Measurements from ENCODE around the gene UGT2A1.

Gene UGT2A1

DNA sequence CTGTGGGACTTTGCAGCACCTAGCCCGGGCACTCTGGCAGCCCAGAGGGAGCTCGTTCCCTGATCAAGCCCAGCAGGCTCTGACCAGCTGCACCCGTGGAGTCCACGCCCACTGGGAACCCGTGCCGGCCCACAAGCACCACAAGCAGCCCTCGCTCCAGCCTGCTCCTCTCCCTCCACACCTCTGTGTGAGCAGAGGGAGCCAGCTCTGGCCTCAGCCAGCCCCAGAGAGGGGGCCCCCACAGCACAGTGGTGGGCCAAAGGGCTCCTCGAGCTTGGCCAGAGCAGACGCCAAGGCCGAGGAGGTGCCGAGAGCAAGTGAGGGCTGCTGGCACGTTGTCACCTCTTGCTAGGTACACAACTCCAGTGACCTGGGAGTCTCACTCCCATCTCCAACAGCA, 5.1 kb upstream of the UGT2A1 start:
- ChIA-PET CTCF (no interaction called here), POLR2A (no interaction called here)
- no peak for DNase-seq (ENCODE audit: extremely low spot score)
- TF ChIP-seq BHLHE40 (IDR thresholded peaks at IDR 0.05; ENCODE audit: borderline replicate concordance) (no peak), FOXK2 (IDR thresholded peaks at IDR 0.05) (no peak), L3MBTL2 (conservative IDR thresholded peaks at IDR 0.05) (no peak), HDGF (IDR thresholded peaks at IDR 0.05; ENCODE audit: borderline replicate concordance) (no peak), LEF1 (IDR thresholded peaks at IDR 0.05; ENCODE audit: borderline replicate concordance) (no peak), TARDBP (IDR thresholded peaks at IDR 0.05) (no peak), SUZ12 (IDR thresholded peaks at IDR 0.05) (no peak)

DNA sequence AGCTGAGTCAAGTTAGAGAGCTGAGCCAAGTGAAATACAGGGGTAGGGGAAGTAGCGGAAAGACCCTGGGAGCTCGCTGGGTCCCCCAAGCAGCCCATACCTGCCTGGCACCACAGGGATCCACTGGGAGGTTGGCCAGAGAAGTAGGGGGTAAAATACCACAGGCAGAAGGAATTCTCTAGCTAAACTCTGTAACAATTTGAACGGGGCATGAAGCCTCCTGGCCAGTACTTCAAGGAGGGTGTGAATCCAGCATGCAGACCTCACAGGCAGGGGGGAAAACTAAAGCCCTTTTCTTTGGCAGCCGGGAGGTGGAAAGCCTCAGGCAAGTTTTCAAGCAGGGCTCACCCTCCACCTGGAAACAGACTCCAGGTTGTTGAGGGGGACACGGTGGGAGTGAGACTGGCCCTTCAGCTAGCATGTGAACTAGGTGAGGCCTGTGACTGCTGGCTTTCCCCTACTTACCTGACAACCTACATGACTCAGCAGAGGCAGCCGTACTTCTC, 3.7 kb upstream of the UGT2A1 start:
- no peak for DNase-seq (ENCODE audit: extremely low spot score)
- no peak for TF ChIP-seq ELF4 (IDR thresholded peaks at IDR 0.05)
- no peak for TF ChIP-seq FOXK2 (IDR thresholded peaks at IDR 0.05)
- TF ChIP-seq BHLHE40 (IDR thresholded peaks at IDR 0.05; ENCODE audit: borderline replicate concordance), result no peak
- no peak for TF ChIP-seq CTBP1 (IDR thresholded peaks at IDR 0.05; ENCODE audit: borderline replicate concordance)
- TF ChIP-seq LEF1 (IDR thresholded peaks at IDR 0.05; ENCODE audit: borderline replicate concordance), result no peak
- TF ChIP-seq, protein P1, sequence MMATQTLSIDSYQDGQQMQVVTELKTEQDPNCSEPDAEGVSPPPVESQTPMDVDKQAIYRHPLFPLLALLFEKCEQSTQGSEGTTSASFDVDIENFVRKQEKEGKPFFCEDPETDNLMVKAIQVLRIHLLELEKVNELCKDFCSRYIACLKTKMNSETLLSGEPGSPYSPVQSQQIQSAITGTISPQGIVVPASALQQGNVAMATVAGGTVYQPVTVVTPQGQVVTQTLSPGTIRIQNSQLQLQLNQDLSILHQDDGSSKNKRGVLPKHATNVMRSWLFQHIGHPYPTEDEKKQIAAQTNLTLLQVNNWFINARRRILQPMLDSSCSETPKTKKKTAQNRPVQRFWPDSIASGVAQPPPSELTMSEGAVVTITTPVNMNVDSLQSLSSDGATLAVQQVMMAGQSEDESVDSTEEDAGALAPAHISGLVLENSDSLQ (IDR thresholded peaks at IDR 0.05), result no peak
- no peak for TF ChIP-seq HDGF (IDR thresholded peaks at IDR 0.05; ENCODE audit: borderline replicate concordance)
- no peak for TF ChIP-seq L3MBTL2 (conservative IDR thresholded peaks at IDR 0.05)
- no peak for TF ChIP-seq ZNF384 (IDR thresholded peaks at IDR 0.05)
- no peak for TF ChIP-seq ARNT (IDR thresholded peaks at IDR 0.05)
- no peak for TF ChIP-seq SUZ12 (IDR thresholded peaks at IDR 0.05)
- no peak for TF ChIP-seq FOXA1 (IDR thresholded peaks at IDR 0.05)
- TF ChIP-seq FOXM1 (IDR thresholded peaks at IDR 0.05; ENCODE audit: borderline replicate concordance), result no peak
- TF ChIP-seq SP1 (IDR thresholded peaks at IDR 0.05), result no peak
- no peak for TF ChIP-seq NFRKB (IDR thresholded peaks at IDR 0.05)
- ChIA-PET CTCF (no interaction called here), POLR2A (no interaction called here)

DNA sequence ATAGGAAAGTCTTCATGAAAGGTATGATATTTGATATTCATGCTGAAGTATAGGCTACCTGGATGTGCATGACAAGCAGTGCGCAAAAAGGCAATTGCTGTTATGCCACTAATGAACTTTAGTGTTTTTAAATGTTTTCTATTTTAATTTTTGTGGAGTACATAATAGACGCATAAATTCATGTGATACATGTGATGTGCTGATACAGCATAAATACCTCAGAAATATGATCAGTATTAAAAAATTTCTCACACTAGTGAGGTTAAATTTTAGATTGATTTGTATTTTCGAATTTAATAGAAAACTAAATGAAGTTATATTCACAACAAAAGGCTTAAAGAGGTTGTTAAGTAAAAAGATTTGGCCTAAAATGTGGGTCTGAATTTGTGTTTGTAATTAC, 2.2 kb downstream of the UGT2A1 start:
- ChIA-PET POLR2A (no interaction called here), CTCF (interaction anchor here (0.8 kb wide), 1 partner anchor 535 kb away, joined by 3 read pairs; no protein-coding TSS in a partner anchor)
- no peak for TF ChIP-seq BHLHE40 (IDR thresholded peaks at IDR 0.05; ENCODE audit: borderline replicate concordance)
- no peak for TF ChIP-seq FOXM1 (IDR thresholded peaks at IDR 0.05; ENCODE audit: borderline replicate concordance)
- no peak for TF ChIP-seq NFRKB (IDR thresholded peaks at IDR 0.05)
- no peak for TF ChIP-seq LEF1 (IDR thresholded peaks at IDR 0.05; ENCODE audit: borderline replicate concordance)
- no peak for TF ChIP-seq FOXK2 (IDR thresholded peaks at IDR 0.05)
- TF ChIP-seq ZNF384 (IDR thresholded peaks at IDR 0.05), result no peak
- no peak for TF ChIP-seq SP1 (IDR thresholded peaks at IDR 0.05)
- TF ChIP-seq, protein P1 (IDR thresholded peaks at IDR 0.05), result no peak
- TF ChIP-seq FOXA1 (IDR thresholded peaks at IDR 0.05), result no peak
- DNase-seq (ENCODE audit: extremely low spot score), result no peak

DNA sequence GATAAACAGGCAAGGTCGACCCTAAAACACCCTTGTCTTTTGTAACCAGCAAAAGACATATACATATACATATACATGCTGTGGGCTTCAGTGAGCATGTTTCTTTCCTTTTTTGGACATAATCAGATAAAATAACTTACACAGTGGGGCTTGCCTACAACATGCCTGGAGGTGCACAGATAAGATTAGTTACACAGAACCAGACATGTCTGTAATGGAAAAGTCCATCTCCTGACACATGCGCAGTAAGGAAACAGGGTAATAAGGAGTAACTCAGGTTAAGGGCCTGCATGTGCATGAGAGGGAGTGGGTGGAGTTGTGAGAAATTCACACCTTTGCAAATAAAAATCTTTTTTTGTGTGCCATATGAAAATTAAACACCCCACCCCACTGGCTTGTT, 3.4 kb downstream of the UGT2A1 start:
- TF ChIP-seq, protein P1 (IDR thresholded peaks at IDR 0.05), result no peak
- TF ChIP-seq SP1 (IDR thresholded peaks at IDR 0.05), result no peak
- no peak for TF ChIP-seq HDGF (IDR thresholded peaks at IDR 0.05; ENCODE audit: borderline replicate concordance)
- no peak for TF ChIP-seq NFRKB (IDR thresholded peaks at IDR 0.05)
- no peak for TF ChIP-seq L3MBTL2 (conservative IDR thresholded peaks at IDR 0.05)
- POLR2A ChIA-PET, result no interaction called here
- DNase-seq (ENCODE audit: extremely low spot score), result no peak
- CTCF ChIA-PET, result no interaction called here

DNA sequence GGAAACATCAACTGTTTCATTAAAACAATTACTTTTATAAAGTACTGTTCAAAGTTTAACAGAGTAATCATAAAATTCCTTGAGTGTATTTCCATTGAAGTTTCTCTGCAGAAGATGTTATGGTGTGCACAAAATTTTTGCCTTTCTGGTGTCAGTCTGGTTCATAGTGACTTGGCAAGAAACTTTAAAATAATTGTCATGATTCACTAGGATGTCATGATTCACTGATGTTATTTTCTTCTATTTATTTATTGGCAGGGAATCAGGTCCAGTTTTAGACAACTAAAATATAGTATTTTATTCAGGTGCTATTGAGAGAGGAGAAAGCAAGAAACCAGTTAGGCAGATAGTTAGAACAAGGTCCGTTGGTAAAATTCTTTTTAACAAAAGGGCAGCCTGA, 3.8 kb downstream of the UGT2A1 start:
- ChIA-PET POLR2A (no interaction called here), CTCF (no interaction called here)
- no peak for DNase-seq (ENCODE audit: extremely low spot score)
- TF ChIP-seq LEF1 (IDR thresholded peaks at IDR 0.05; ENCODE audit: borderline replicate concordance) (no peak), SP1 (IDR thresholded peaks at IDR 0.05) (no peak), FOXA1 (IDR thresholded peaks at IDR 0.05) (no peak), SUZ12 (IDR thresholded peaks at IDR 0.05) (no peak), L3MBTL2 (conservative IDR thresholded peaks at IDR 0.05) (no peak), FOXM1 (IDR thresholded peaks at IDR 0.05; ENCODE audit: borderline replicate concordance) (no peak), ELF4 (IDR thresholded peaks at IDR 0.05) (no peak), HDGF (IDR thresholded peaks at IDR 0.05; ENCODE audit: borderline replicate concordance) (no peak), FOXK2 (IDR thresholded peaks at IDR 0.05) (no peak)
- TF ChIP-seq, protein P1 (IDR thresholded peaks at IDR 0.05), result no peak

DNA sequence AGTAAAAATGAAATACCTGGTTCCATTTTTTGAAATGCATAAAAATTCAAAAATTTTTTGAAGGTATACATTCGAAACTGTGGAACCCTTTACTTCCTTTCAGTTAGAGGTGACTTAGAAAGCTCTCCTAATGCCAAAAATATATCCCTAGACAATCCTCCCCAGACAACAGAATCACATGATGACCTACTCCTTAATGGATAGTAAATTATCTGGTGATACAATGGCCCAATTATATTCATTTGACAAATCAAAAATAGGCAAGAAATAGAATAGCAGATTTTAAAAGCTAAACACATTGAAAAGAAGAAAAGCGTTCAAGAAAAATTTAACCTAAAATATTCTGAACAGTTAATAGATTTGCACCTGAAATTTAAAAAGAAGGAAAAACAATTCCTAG, 10.1 kb downstream of the UGT2A1 start:
- DNase-seq (ENCODE audit: extremely low spot score), result no peak
- CTCF ChIA-PET, result no interaction called here
- POLR2A ChIA-PET, result no interaction called here
- TF ChIP-seq NFRKB (IDR thresholded peaks at IDR 0.05) (no peak), ZNF384 (IDR thresholded peaks at IDR 0.05) (no peak), SP1 (IDR thresholded peaks at IDR 0.05) (no peak), FOXM1 (IDR thresholded peaks at IDR 0.05; ENCODE audit: borderline replicate concordance) (no peak), ARNT (IDR thresholded peaks at IDR 0.05) (no peak), FOXK2 (IDR thresholded peaks at IDR 0.05) (no peak), L3MBTL2 (conservative IDR thresholded peaks at IDR 0.05) (no peak), LEF1 (IDR thresholded peaks at IDR 0.05; ENCODE audit: borderline replicate concordance) (no peak), SUZ12 (IDR thresholded peaks at IDR 0.05) (no peak), BHLHE40 (IDR thresholded peaks at IDR 0.05; ENCODE audit: borderline replicate concordance) (no peak), FOXA1 (IDR thresholded peaks at IDR 0.05) (no peak), TARDBP (IDR thresholded peaks at IDR 0.05) (no peak), CTBP1 (IDR thresholded peaks at IDR 0.05; ENCODE audit: borderline replicate concordance) (no peak), ELF4 (IDR thresholded peaks at IDR 0.05) (no peak), HDGF (IDR thresholded peaks at IDR 0.05; ENCODE audit: borderline replicate concordance) (no peak)
- TF ChIP-seq, protein P1 (IDR thresholded peaks at IDR 0.05), result no peak

All from HEK293T (cell line).